A549 (cell line): Measurements from ENCODE around the gene P4HTM. TPM values are rescaled to one million over a fixed set of nuclear protein-coding genes. Genes with fewer than 3 reads are reported as not detected.
A peak's percentile ranks its signal among the peaks of the same experiment; 100 is the strongest.

ENCODE experiments used
- ATAC-seq, 2 experiments: fragments of 200-7000 bp in 1 of 2; fragments of >200 bp in 1 of 2; cut with Nextera tagmentation in 1 of 2; cut with Tn5 transposase in 1 of 2; 3 replicates each; pipeline versions ENCODE4 v1.8.0 to v1.9.1; 2018 to 2020; ENCODE audit warnings: mild to moderate bottlenecking in 1 of 2, moderate library complexity in 1 of 2
- CTCF ChIA-PET: fragments of 300-600 bp; sonication (Branson Sonifier 250); formaldehyde crosslinking; extraction: SDS; loops from one replicate; lab custom pipeline; 2021; ENCODE audit warnings: antibody characterized with exemption, inconsistent platforms; lab: Yijun Ruan, JAX
- POLR2A ChIA-PET: fragments of 350-600 bp; formaldehyde crosslinking; extraction: SDS; loops from one replicate; lab custom pipeline; 2021; ENCODE audit warnings: antibody characterized with exemption, inconsistent platforms; lab: Yijun Ruan, JAX
- DNase-seq, 2 experiments: peaks; one replicate each; pipeline versions ENCODE4 v3.0.0 to v3.0.0-alpha.2; 2011 to 2016; ENCODE audit warnings: low read depth in 1 of 2, low spot score in 1 of 2
- FAIRE-seq: peaks from 2 replicates; lab custom pipeline; 2011; peaks lifted over from hg19 to GRCh38; lab: Jason Lieb, UNC
- H3K27ac ChIP-seq, 2 experiments: fragments of >200 bp; sonication (Bioruptor Twin); formaldehyde crosslinking; 3 replicates each; pipeline ENCODE4 v1.5.1; 2016 to 2017
- H3K4me1 ChIP-seq: fragments of >200 bp; sonication (Bioruptor Twin); formaldehyde crosslinking; 3 replicates; pipeline ENCODE4 v1.6.1; 2016
- H3K4me2 ChIP-seq: fragments of >200 bp; sonication (Bioruptor Twin); formaldehyde crosslinking; 3 replicates; pipeline ENCODE4 v1.6.1; 2016
- H3K4me3 ChIP-seq: fragments of >200 bp; sonication (Bioruptor Twin); formaldehyde crosslinking; 3 replicates; pipeline ENCODE4 v1.5.1; 2016
- H3K9me3 ChIP-seq: fragments of >200 bp; sonication (Bioruptor Twin); formaldehyde crosslinking; 3 replicates; pipeline ENCODE4 v1.6.1; 2016
- BHLHE40 ChIP-seq: IDR thresholded peaks from 2 replicates; pipeline ENCODE4 v1.6.1; 2012; ENCODE audit warnings: low read depth, low read length, inconsistent platforms
- CEBPB ChIP-seq, 2 experiments: fragments of >200 bp in 1 of 2; sonication (Bioruptor Twin) in 1 of 2; formaldehyde crosslinking in 1 of 2; IDR thresholded peaks; 2 replicates each; pipeline ENCODE4 v1.6.1; 2012 to 2016
- CHD2 ChIP-seq: fragments of 150-350 bp; IDR thresholded peaks from 2 replicates; pipeline ENCODE4 v1.6.1; 2014; ENCODE audit warnings: low read length; ENCODE audit not compliant: partially characterized antibody
- CHD4 ChIP-seq: fragments of 200-600 bp; sonication (generic); IDR thresholded peaks from 2 replicates; pipeline ENCODE4 v1.6.1; 2016; ENCODE audit warnings: antibody characterized with exemption, mild to moderate bottlenecking, borderline replicate concordance
- EHF ChIP-seq: fragments of 250-450 bp; sonication (Bioruptor Pico); IDR thresholded peaks from 2 replicates; pipeline ENCODE4 v1.5.0; 2020; ENCODE audit warnings: mild to moderate bottlenecking
- ESRRA ChIP-seq: fragments of 150-350 bp; IDR thresholded peaks from 2 replicates; pipeline ENCODE4 v1.6.1; 2014; ENCODE audit warnings: mild to moderate bottlenecking, low read length, borderline replicate concordance
- FOSB ChIP-seq: fragments of 250-450 bp; sonication (Bioruptor Pico); IDR thresholded peaks from 2 replicates; pipeline ENCODE4 v1.5.0; 2020; ENCODE audit warnings: mild to moderate bottlenecking, moderate library complexity
- HOXA7 ChIP-seq: fragments of 250-450 bp; sonication (Bioruptor Pico); IDR thresholded peaks from 2 replicates; pipeline ENCODE4 v1.5.0; 2020; ENCODE audit warnings: mild to moderate bottlenecking, moderate library complexity
- HOXB13 ChIP-seq: fragments of 250-450 bp; sonication (Bioruptor Pico); IDR thresholded peaks from 2 replicates; pipeline ENCODE4 v1.5.0; 2020; ENCODE audit warnings: low read depth, mild to moderate bottlenecking, moderate library complexity
- KDM5A ChIP-seq: fragments of 200-600 bp; sonication (generic); IDR thresholded peaks from 2 replicates; pipeline ENCODE4 v1.6.1; 2016; ENCODE audit warnings: antibody characterized with exemption, mild to moderate bottlenecking
- NR3C1 ChIP-seq: fragments of >200 bp; sonication (Bioruptor Twin); formaldehyde crosslinking; IDR thresholded peaks from 3 replicates; pipeline ENCODE4 v1.6.1; 2017
- PHF8 ChIP-seq: fragments of 200-600 bp; sonication (generic); IDR thresholded peaks from 2 replicates; pipeline ENCODE4 v1.6.1; 2016; ENCODE audit warnings: low read depth, mild to moderate bottlenecking, antibody characterized with exemption, moderate library complexity, borderline replicate concordance
- POLR2A ChIP-seq: IDR thresholded peaks from 2 replicates; pipeline ENCODE4 v1.6.1; 2012; ENCODE audit warnings: mild to moderate bottlenecking, low read length
- RCOR1 ChIP-seq: fragments of 150-350 bp; IDR thresholded peaks from 2 replicates; pipeline ENCODE4 v1.6.1; 2014; ENCODE audit warnings: antibody characterized with exemption, low read length, low read depth
- TP53 ChIP-seq: fragments of 250-450 bp; sonication (Bioruptor Pico); IDR thresholded peaks from 2 replicates; pipeline ENCODE4 v1.5.0; 2021; ENCODE audit warnings: mild to moderate bottlenecking, moderate library complexity
- WGBS: methylation state at CpG from one replicate; pipeline ENCODE4 v1.1.6; 2017; ENCODE audit errors: missing lambda C conversion rate; 5-methylcytosine and 5-hydroxymethylcytosine counted together
- polyA plus RNA-seq, 4 experiments: library from polyadenylated mRNA; depleted of rRNA in 3 of 4; stranded (reverse); fragments of >200 nt; fragmentation: RNase III in 1 of 4; extraction: RNeasy Plus Mini Kit Qiagen cat#74134 plus additional on column Dnase treatment in 1 of 4; gene quantifications; 2 replicates in 3 of 4; 3 replicates in 1 of 4; pipeline ENCODE4 v1.2.3, GENCODE V29; 2011 to 2017
- TF ChIP-seq, protein P1 (sequence below): fragments of 450-650 bp; IDR thresholded peaks from 2 replicates; pipeline ENCODE4 v1.6.1; 2014; ENCODE audit warnings: antibody characterized with exemption
- TF ChIP-seq, protein P2 (sequence below): IDR thresholded peaks from 2 replicates; pipeline ENCODE4 v1.6.1; 2012

The P4HTM gene
- polyA plus RNA-seq, 2 of the 4 experiments (the other 2 are of a cell fraction) = 14.4 to 16.4 TPM

- TF ChIP-seq CHD4 = no peak
- TF ChIP-seq ESRRA = no peak
- TF ChIP-seq TP53 (CRISPR knock-in tag) = no peak
- TF ChIP-seq, protein P1, sequence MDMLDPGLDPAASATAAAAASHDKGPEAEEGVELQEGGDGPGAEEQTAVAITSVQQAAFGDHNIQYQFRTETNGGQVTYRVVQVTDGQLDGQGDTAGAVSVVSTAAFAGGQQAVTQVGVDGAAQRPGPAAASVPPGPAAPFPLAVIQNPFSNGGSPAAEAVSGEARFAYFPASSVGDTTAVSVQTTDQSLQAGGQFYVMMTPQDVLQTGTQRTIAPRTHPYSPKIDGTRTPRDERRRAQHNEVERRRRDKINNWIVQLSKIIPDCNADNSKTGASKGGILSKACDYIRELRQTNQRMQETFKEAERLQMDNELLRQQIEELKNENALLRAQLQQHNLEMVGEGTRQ = no peak
- no peak for TF ChIP-seq BHLHE40
- no peak for TF ChIP-seq FOSB
- TF ChIP-seq HOXB13 = no peak
- TF ChIP-seq POLR2A = no peak
- no peak for TF ChIP-seq PHF8
- no peak for TF ChIP-seq NR3C1
- WGBS = 92% methylated on average over 4 of the region's 5 CpGs
- H3K27ac ChIP-seq = no peak overlapping the region
- DNase-seq (no peak), ATAC-seq (no peak), FAIRE-seq (no peak)
- POLR2A ChIA-PET = interaction anchor here (2.2 kb wide), 1 partner anchor 70 kb away, joined by 7 read pairs; the partner anchor contains the start of gene QRICH1
- CTCF ChIA-PET = interaction anchor here (30.1 kb wide), 1 partner anchor 33 kb away, joined by 385 read pairs; the partner anchor contains the start of gene P4HTM
- peaks cover 31% of the 10 kb centered on the region for H3K4me1 ChIP-seq
- no peak overlapping the region for H3K4me3 ChIP-seq
- H3K9me3 ChIP-seq = no peaks in the 10 kb centered on the region
- no peak overlapping the region for H3K4me2 ChIP-seq
Measured at GRCh38 chr3:49024449-49024848, 34.4 kb downstream of the P4HTM start.

- no peak for ATAC-seq
- Histone ChIP-seq H3K27ac (no peak overlapping the region), H3K4me2 (no peak overlapping the region), H3K4me1 (peaks cover 24% of the 10 kb centered on the region)
- no peak for FAIRE-seq
- ChIA-PET POLR2A (interaction anchor here (1.4 to 2.2 kb wide), 2 partner anchors 15 to 69 kb away, joined by 3 to 7 read pairs; partner anchors contain the start of gene QRICH1), CTCF (interaction anchor here (0.6 to 30.1 kb wide), 3 partner anchors 15 to 69 kb away, joined by 3 to 385 read pairs (median 4); partner anchors contain the start of genes P4HTM and QRICH1)
- TF ChIP-seq HOXA7 (no peak), CEBPB (IDR thresholded peaks at IDR 0.05) (0 out of 4 replicates have a peak, but pooled peaks of 1 of the 2 experiments have one; percentile 37), RCOR1 (no peak), POLR2A (peak; percentile 18; the same call in 1 of the 2 replicates)
- TF ChIP-seq, all 56 proteins: peak for 2
- Histone ChIP-seq H3K9me3 (no peaks in the 10 kb centered on the region), H3K4me3 (no peak overlapping the region)
- WGBS = 91% methylated on average over 7 of the region's 13 CpGs
- no peak for DNase-seq
Measured at GRCh38 chr3:49025005-49025792, 35.2 kb downstream of the P4HTM start.

DNA sequence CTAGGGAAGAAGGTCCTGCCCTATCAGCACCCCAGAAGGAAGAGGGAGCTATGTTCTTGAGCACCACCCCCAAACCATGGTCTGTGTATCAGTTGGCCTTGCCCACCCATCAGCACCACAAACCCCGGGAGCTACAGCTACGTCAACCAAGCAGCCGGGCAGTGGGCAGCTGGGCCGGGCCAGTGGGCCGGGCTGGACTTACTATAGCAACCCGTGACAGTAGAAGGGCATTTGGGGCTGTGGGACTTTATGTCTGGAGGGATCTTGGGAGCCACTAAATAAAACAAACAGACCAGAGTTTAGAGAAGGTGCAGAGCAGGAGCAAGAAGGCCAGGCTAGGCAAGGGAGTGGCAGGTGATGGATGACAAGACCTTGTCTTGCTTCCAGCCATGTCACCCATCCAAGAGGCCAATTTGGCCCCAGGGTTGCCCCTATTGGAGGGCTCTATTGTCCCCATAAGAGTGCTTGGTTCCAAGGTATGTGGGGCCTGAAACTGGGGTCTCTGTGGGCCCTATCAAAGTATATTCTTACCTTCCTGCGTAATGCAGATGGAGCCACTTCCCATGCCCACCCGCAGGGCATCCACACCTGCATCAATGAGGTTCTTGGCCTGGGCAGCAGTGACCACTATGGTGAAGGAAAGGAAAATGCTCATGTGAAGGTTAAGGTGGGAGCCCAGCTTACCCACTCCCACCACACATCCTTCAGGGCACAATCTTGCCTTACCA, 35.9 kb downstream of the P4HTM start:
- DNase-seq (no peak), ATAC-seq (no peak), FAIRE-seq (no peak)
- ChIA-PET POLR2A (interaction anchor here (0.8 to 2.2 kb wide), 3 partner anchors 14 to 68 kb away, joined by 3 to 7 read pairs (median 3); partner anchors contain the start of gene QRICH1), CTCF (interaction anchor here (0.8 to 30.1 kb wide), 4 partner anchors 19 to 69 kb away, joined by 3 to 385 read pairs (median 4); partner anchors contain the start of genes P4HTM, QRICH1 and WDR6)
- TF ChIP-seq EHF (CRISPR knock-in tag) = no peak
- no peak for TF ChIP-seq CHD2
- TF ChIP-seq KDM5A = no peak
- TF ChIP-seq, protein P2, sequence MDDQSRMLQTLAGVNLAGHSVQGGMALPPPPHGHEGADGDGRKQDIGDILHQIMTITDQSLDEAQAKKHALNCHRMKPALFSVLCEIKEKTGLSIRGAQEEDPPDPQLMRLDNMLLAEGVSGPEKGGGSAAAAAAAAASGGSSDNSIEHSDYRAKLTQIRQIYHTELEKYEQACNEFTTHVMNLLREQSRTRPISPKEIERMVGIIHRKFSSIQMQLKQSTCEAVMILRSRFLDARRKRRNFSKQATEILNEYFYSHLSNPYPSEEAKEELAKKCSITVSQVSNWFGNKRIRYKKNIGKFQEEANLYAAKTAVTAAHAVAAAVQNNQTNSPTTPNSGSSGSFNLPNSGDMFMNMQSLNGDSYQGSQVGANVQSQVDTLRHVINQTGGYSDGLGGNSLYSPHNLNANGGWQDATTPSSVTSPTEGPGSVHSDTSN = 0 out of 2 replicates have a peak, but pooled peaks have one; percentile 10
- H3K27ac ChIP-seq = no peak overlapping the region
- peaks cover 24% of the 10 kb centered on the region for H3K4me1 ChIP-seq
- no peak overlapping the region for H3K4me2 ChIP-seq
- H3K4me3 ChIP-seq = no peak overlapping the region
- H3K9me3 ChIP-seq = no peaks in the 10 kb centered on the region
- 94% methylated on average over 8 of the region's 8 CpGs for WGBS
